ENCODE data around the gene KRTAP22-2.

Gene KRTAP22-2

DNA sequence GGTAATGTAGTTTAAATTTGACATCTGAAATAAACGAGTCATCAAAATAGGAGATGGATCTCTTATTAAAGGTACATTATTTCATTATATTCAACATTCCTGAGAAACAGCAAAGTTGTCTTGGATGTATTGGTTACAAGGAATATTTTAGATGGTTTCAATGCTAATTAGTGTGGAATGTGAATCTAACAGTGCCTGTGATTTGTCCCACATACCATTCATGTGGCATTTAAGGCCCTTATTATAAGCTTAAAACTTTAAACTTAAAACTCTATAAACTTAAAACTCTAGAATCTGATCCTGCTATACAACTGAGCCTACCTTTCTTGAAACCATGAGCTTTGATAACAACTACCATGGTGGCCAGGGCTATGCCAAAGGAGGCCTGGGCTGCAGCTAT lies 10.6 kb upstream of the KRTAP22-2 start, which contains the start of gene KRTAP22-1:
KRTAP22-1 (plus strand) TSS at position 301 of the 400 bp plus-strand sequence.
- TF ChIP-seq, protein P1, sequence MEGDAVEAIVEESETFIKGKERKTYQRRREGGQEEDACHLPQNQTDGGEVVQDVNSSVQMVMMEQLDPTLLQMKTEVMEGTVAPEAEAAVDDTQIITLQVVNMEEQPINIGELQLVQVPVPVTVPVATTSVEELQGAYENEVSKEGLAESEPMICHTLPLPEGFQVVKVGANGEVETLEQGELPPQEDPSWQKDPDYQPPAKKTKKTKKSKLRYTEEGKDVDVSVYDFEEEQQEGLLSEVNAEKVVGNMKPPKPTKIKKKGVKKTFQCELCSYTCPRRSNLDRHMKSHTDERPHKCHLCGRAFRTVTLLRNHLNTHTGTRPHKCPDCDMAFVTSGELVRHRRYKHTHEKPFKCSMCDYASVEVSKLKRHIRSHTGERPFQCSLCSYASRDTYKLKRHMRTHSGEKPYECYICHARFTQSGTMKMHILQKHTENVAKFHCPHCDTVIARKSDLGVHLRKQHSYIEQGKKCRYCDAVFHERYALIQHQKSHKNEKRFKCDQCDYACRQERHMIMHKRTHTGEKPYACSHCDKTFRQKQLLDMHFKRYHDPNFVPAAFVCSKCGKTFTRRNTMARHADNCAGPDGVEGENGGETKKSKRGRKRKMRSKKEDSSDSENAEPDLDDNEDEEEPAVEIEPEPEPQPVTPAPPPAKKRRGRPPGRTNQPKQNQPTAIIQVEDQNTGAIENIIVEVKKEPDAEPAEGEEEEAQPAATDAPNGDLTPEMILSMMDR (IDR thresholded peaks at IDR 0.05; ENCODE audit: extremely low read depth, missing control alignments): no peak
- DNase-seq (ENCODE audit: low spot score): no peak

DNA sequence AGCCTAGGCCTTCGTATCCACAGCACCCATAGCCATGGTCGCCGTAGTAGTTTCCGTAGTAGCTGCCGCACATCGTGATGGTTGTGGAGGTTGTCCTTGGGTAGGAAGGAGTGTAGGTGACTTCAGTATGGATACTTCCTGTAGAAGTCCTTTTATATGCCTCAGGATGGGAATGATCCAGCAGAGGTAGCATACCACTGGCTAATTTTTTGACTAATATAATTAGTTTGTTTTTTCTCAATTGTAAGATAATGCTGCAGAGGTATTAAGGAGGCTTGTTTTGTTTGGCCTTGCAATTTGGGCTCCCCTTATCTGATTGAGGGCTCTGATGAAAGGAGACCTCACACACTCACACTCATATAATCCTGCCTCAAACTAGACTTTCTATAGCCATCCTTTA lies 8.6 kb upstream of the KRTAP22-2 start, which contains the start of gene KRTAP6-2:
KRTAP6-2 (minus strand) TSS at position 101 of the 400 bp plus-strand sequence; CDS start at position 73, 28 bp downstream.
- no peak for DNase-seq (ENCODE audit: low spot score)

DNA sequence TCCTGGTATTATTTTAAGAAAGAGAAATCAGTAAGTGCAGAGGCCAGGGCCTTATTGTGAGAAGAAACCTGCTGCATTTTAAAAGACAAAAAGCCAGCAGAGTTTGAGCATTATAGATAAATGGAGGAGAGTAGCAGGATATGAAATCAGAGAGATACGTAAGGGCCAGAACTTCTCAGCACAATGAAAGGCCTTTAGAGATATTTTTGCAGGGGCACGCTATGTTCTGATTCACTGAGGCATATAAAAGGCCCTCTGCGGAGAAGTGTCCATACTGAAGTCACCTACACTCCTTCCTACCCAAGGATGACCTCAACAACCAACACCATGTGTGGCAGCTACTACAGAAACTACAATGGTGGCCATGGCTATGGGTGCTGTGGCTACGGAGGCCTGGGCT lies 1.9 kb upstream of the KRTAP22-2 start, which contains the start of gene KRTAP6-3:
KRTAP6-3 (plus strand) TSS at position 301 of the 400 bp plus-strand sequence; CDS start at position 307, 6 bp downstream.
- DNase-seq (ENCODE audit: low spot score): no peak
- TF ChIP-seq, protein P1 (IDR thresholded peaks at IDR 0.05; ENCODE audit: extremely low read depth, missing control alignments): no peak

More for the DNA sequence above, 8.6 kb upstream of the KRTAP22-2 start, which contains the start of gene KRTAP6-2:
- TF ChIP-seq, protein P1 (IDR thresholded peaks at IDR 0.05; ENCODE audit: extremely low read depth, missing control alignments): no peak

DNA sequence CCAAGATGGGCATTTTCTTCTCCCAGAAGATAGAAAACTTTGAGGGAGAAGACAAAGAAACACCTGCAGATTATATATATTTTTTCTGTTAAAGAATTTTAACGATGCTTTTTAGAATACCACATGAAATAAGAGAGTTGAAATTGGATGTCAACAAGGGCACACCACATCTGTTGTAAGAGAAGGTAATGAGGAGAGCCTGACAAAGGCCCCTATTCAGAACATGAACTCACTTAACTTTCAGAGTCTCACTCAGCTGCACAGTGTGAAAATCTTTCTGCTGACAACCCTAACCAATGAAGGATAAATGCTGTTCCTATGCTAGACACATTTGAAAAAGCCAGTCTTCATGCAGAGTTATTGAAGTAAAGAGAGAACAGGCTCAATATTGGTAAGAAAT lies 7.3 kb downstream of the KRTAP22-2 start:
- no peak for DNase-seq (ENCODE audit: low spot score)
- TF ChIP-seq, protein P1 (IDR thresholded peaks at IDR 0.05; ENCODE audit: extremely low read depth, missing control alignments): no peak

DNA sequence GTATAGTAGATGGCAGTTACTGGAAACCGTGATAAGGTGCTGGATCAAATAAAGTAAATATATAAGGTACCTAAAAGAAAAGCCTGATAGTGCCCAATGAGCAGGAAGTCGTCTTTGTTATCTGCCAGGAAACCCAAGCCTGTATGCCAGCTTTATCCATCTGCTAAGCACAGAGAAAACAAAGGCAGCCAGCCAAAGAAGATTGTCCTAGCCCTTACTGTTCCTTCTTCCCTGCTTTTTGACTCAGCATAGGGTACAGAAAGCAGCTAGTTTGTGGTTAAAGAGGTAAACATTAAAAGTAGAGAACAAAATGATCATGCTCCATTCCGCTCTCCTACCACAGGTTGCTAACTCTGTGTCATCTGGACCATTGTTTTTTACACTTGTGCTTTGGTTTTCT lies 10.1 kb downstream of the KRTAP22-2 start:
- TF ChIP-seq, protein P1 (IDR thresholded peaks at IDR 0.05; ENCODE audit: extremely low read depth, missing control alignments): no peak
- no peak for DNase-seq (ENCODE audit: low spot score)

DNA sequence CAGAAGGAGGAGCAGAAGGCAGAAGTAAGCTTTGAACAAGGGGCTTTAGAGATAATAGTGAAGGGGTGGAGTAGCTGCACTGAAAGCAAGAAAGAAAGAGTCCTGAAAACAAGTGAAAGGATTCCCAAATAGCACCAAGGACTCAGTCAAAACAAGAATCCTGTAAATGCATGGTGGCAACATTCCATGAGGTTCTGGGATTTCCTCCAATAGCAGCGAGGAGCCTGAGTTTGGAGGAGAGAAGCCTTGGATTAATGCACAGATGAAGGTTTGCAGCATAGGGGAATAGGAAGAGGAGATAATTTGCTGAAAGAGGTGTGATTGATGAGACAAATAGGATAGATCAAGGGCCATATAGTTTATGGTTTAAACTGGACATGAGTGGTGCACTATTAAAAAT lies 10.9 kb downstream of the KRTAP22-2 start:
- TF ChIP-seq, protein P1 (IDR thresholded peaks at IDR 0.05; ENCODE audit: extremely low read depth, missing control alignments): no peak
- DNase-seq (ENCODE audit: low spot score): no peak

DNA sequence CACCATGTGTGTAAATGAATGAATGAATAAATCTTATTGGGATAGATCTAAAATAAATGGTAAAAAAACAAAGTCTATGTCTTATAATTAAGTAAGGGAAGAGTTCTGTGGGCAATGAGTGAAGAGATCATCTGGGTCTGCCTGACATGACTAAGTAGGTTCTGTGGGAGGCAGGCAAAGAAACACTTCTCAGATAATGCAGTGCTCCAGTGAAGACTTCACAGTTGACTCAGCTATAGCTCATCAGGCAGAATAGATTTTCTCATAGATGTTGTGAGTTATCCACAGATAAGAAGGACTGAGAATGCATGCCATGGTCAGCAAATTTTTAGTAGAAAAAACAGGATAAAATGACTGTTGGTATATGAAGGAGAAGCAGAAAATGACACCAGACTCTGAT lies 12.4 kb downstream of the KRTAP22-2 start:
- no peak for DNase-seq (ENCODE audit: low spot score)
- TF ChIP-seq, protein P1 (IDR thresholded peaks at IDR 0.05; ENCODE audit: extremely low read depth, missing control alignments): no peak
